H1 (cell line): ENCODE measurements around the gene TMTC2. TPM values are rescaled to one million over a fixed set of nuclear protein-coding genes. Genes with fewer than 3 reads are reported as not detected.
A peak's percentile ranks its signal among the peaks of the same experiment; 100 is the strongest.

Experiments used
- CTCF ChIA-PET: fragments of 300-600 bp; sonication (Branson Sonifier 250); formaldehyde crosslinking; loops from one replicate; lab custom pipeline; 2021; ENCODE audit not compliant: partially characterized antibody; lab: Charles Lee
- POLR2A ChIA-PET: fragments of 300-600 bp; sonication (Branson Sonifier 250); formaldehyde crosslinking; loops from one replicate; lab custom pipeline; 2021; ENCODE audit warnings: inconsistent platforms; ENCODE audit not compliant: partially characterized antibody; lab: Charles Lee
- DNase-seq, 2 experiments: peaks; one replicate each; pipeline versions ENCODE4 v3.0.0 to v3.0.0-alpha.2; 2010 to 2022; ENCODE audit warnings: low spot score in 2 of 2, low read depth in 1 of 2, mixed read lengths in 1 of 2
- FAIRE-seq: peaks from 2 replicates; lab custom pipeline; 2011; peaks lifted over from hg19 to GRCh38; lab: Jason Lieb, UNC
- H2AFZ ChIP-seq: 2 replicates; pipeline ENCODE4 v1.8.1; 2012; ENCODE audit warnings: low read length, inconsistent platforms
- H2AK5ac ChIP-seq: 2 replicates; pipeline ENCODE4 v1.6.1; 2013; ENCODE audit warnings: low read depth, low read length
- H2BK120ac ChIP-seq: replicated peaks from 2 replicates; pipeline ENCODE3; 2013; ENCODE audit warnings: low read depth, low read length, inconsistent platforms
- H2BK12ac ChIP-seq: 2 replicates; pipeline ENCODE4 v1.6.1; 2013; ENCODE audit warnings: low read depth, low read length
- H2BK15ac ChIP-seq: 2 replicates; pipeline ENCODE4 v1.6.1; 2013; ENCODE audit warnings: low read length
- H2BK20ac ChIP-seq: 2 replicates; pipeline ENCODE4 v1.6.1; 2013; ENCODE audit warnings: low read length
- H2BK5ac ChIP-seq: 2 replicates; pipeline ENCODE4 v1.6.1; 2013; ENCODE audit warnings: low read depth, low read length
- H3K14ac ChIP-seq: 2 replicates; pipeline ENCODE4 v1.6.1; 2013; ENCODE audit warnings: inconsistent platforms; ENCODE audit not compliant: insufficient read length
- H3K18ac ChIP-seq: 2 replicates; pipeline ENCODE4 v1.6.1; 2013; ENCODE audit warnings: low read length; ENCODE audit errors: extremely low read depth
- H3K23ac ChIP-seq: 2 replicates; pipeline ENCODE4 v1.6.1; 2013; ENCODE audit warnings: inconsistent platforms; ENCODE audit not compliant: insufficient read length
- H3K23me2 ChIP-seq: 2 replicates; pipeline ENCODE4 v1.6.1; 2013; ENCODE audit warnings: low read depth, low read length
- H3K27ac ChIP-seq: 2 replicates; pipeline ENCODE4 v1.6.1; 2011; ENCODE audit warnings: low read depth, low read length, inconsistent platforms
- H3K27me3 ChIP-seq, 4 experiments: replicated peaks in 1 of 4; 1 replicate in 1 of 4; 2 replicates in 3 of 4; pipeline versions ENCODE4 v1.6.1 to v1.8.1; 2011 to 2013; ENCODE audit warnings: low read length in 3 of 4, mild to moderate bottlenecking in 3 of 4, inconsistent platforms in 2 of 4, mixed read lengths in 2 of 4, moderate library complexity in 1 of 4; ENCODE audit not compliant: control insufficient read depth in 3 of 4, insufficient read depth in 3 of 4; ENCODE audit errors: extremely low read depth in 1 of 4
- H3K36me3 ChIP-seq, 4 experiments: 2 replicates each; pipeline versions ENCODE4 v1.6.1 to v1.8.1; 2011 to 2013; ENCODE audit warnings: mild to moderate bottlenecking in 4 of 4, low read length in 3 of 4, moderate library complexity in 2 of 4, control low read depth in 1 of 4, inconsistent platforms in 1 of 4; ENCODE audit not compliant: insufficient read depth in 4 of 4, control insufficient read depth in 2 of 4
- H3K4ac ChIP-seq: replicated peaks from 2 replicates; pipeline ENCODE3; 2013; ENCODE audit warnings: low read length, low read depth, mixed read lengths, inconsistent platforms; ENCODE audit not compliant: insufficient read length
- H3K4me1 ChIP-seq, 4 experiments: replicated peaks in 1 of 4; 1 replicate in 1 of 4; 2 replicates in 3 of 4; pipeline versions ENCODE4 v1.6.1 to v1.8.1; 2011 to 2013; ENCODE audit warnings: low read length in 3 of 4, inconsistent platforms in 2 of 4, mixed read lengths in 1 of 4; ENCODE audit not compliant: insufficient read depth in 4 of 4, control insufficient read depth in 3 of 4
- H3K4me2 ChIP-seq, 2 experiments: 2 replicates each; pipeline versions ENCODE4 v1.6.1 to v1.8.1; 2011 to 2013; ENCODE audit warnings: low read depth in 2 of 2, low read length in 2 of 2, control low read depth in 1 of 2, inconsistent platforms in 1 of 2, mild to moderate bottlenecking in 1 of 2; ENCODE audit not compliant: insufficient read depth in 1 of 2
- H3K4me3 ChIP-seq, 4 experiments: fragments of 200-600, 300-600 bp in 1 of 4; sonication (generic), shearing (Covaris generic), sonication (Bioruptor Twin) in 1 of 4; 2 replicates each; pipeline versions ENCODE4 v1.5.1 to v1.8.1; 2011 to 2016; ENCODE audit warnings: low read length in 4 of 4, low read depth in 3 of 4, control low read depth in 2 of 4, inconsistent platforms in 2 of 4, mild to moderate bottlenecking in 2 of 4, mixed read lengths in 1 of 4, moderate library complexity in 1 of 4; ENCODE audit not compliant: insufficient read depth in 2 of 4; ENCODE audit errors: extremely low read depth in 1 of 4
- H3K56ac ChIP-seq: replicated peaks from 2 replicates; pipeline ENCODE3; 2013; ENCODE audit warnings: low read depth, mild to moderate bottlenecking, mixed read lengths, low read length, inconsistent platforms; ENCODE audit not compliant: insufficient read length
- H3K79me1 ChIP-seq: 2 replicates; pipeline ENCODE4 v1.6.1; 2013; ENCODE audit warnings: low read depth, low read length, control low read depth
- H3K79me2 ChIP-seq, 2 experiments: 2 replicates each; pipeline versions ENCODE4 v1.6.1 to v1.8.1; 2012 to 2013; ENCODE audit warnings: low read length in 2 of 2, mild to moderate bottlenecking in 2 of 2, inconsistent platforms in 1 of 2; ENCODE audit not compliant: insufficient read depth in 2 of 2, control insufficient read depth in 1 of 2
- H3K9ac ChIP-seq, 4 experiments: replicated peaks in 1 of 4; 1 replicate in 1 of 4; 2 replicates in 3 of 4; pipeline versions ENCODE4 v1.6.1 to v1.8.1; 2011 to 2013; ENCODE audit warnings: low read depth in 3 of 4, low read length in 3 of 4, control low read depth in 2 of 4, mild to moderate bottlenecking in 2 of 4, moderate library complexity in 2 of 4, inconsistent platforms in 1 of 4; ENCODE audit errors: extremely low read depth in 1 of 4
- H3K9me3 ChIP-seq, 2 experiments: 2 replicates each; pipeline versions ENCODE4 v1.6.1 to v1.8.1; 2012 to 2013; ENCODE audit warnings: mild to moderate bottlenecking in 2 of 2, moderate library complexity in 2 of 2, control low read depth in 1 of 2, inconsistent platforms in 1 of 2, low read depth in 1 of 2, low read length in 1 of 2, mixed read lengths in 1 of 2; ENCODE audit not compliant: insufficient read depth in 2 of 2
- H4K20me1 ChIP-seq, 2 experiments: replicated peaks in 1 of 2; 2 replicates each; pipeline versions ENCODE3 to v1.8.1; 2011 to 2013; ENCODE audit warnings: inconsistent platforms in 2 of 2, low read length in 2 of 2, mild to moderate bottlenecking in 1 of 2; ENCODE audit not compliant: insufficient read depth in 2 of 2, control insufficient read depth in 1 of 2
- H4K5ac ChIP-seq: 2 replicates; pipeline ENCODE4 v1.6.1; 2013; ENCODE audit warnings: low read length, low read depth, mixed read lengths, inconsistent platforms; ENCODE audit not compliant: insufficient read length
- H4K8ac ChIP-seq: 2 replicates; pipeline ENCODE4 v1.8.0; 2013; ENCODE audit warnings: mild to moderate bottlenecking, moderate library complexity, low read length, inconsistent platforms; ENCODE audit not compliant: insufficient read depth; ENCODE audit errors: extremely low read depth
- H4K91ac ChIP-seq: replicated peaks from 2 replicates; pipeline ENCODE3; 2013; ENCODE audit warnings: low read length, mixed read lengths, inconsistent platforms; ENCODE audit not compliant: insufficient read length
- CTBP2 ChIP-seq: IDR thresholded peaks from 2 replicates; pipeline ENCODE4 v1.7.0; 2011; ENCODE audit warnings: borderline replicate concordance, mild to moderate bottlenecking, moderate library complexity, mixed read lengths, low read length; ENCODE audit not compliant: insufficient read depth, insufficient read length
- CTCF ChIP-seq, 3 experiments: IDR thresholded peaks; 1 replicate in 2 of 3; 2 replicates in 1 of 3; pipeline versions ENCODE4 v1.5.1 to v1.6.1; 2011; ENCODE audit warnings: low read length in 3 of 3, mild to moderate bottlenecking in 3 of 3, inconsistent platforms in 2 of 3, low read depth in 1 of 3, moderate library complexity in 1 of 3; ENCODE audit not compliant: insufficient read depth in 1 of 3; ENCODE audit errors: control extremely low read depth in 1 of 3
- SP2 ChIP-seq: IDR thresholded peaks from 2 replicates; pipeline ENCODE4 v1.6.1; 2012; ENCODE audit warnings: mild to moderate bottlenecking, low read length, inconsistent platforms
- WGBS, 2 experiments: shearing (Covaris generic) in 1 of 2; methylation state at CpG; one replicate each; pipeline versions ENCODE4 v1.1.6 to v1.1.7; 2013 to 2015; ENCODE audit warnings: low lambda C conversion rate in 2 of 2, mixed read lengths in 2 of 2, inconsistent platforms in 1 of 2, low coverage in 1 of 2, missing lambda C conversion rate in 1 of 2; ENCODE audit not compliant: insufficient replicate concordance in 2 of 2, insufficient coverage in 1 of 2, insufficient read length in 1 of 2; ENCODE audit errors: extremely low coverage in 1 of 2, missing lambda C conversion rate in 1 of 2; 5-methylcytosine and 5-hydroxymethylcytosine counted together
- polyA plus RNA-seq, 7 experiments: library from polyadenylated mRNA; depleted of rRNA in 3 of 7; stranded (reverse) in 5 of 7; unstranded in 2 of 7; fragments of >200 nt in 5 of 7; fragments of 200-250 nt in 2 of 7; gene quantifications; 1 replicate in 5 of 7; 2 replicates in 1 of 7; 4 replicates in 1 of 7; pipeline versions ENCODE4 v1.2.1 to v1.2.3, GENCODE V29; 2011 to 2013; ENCODE audit warnings: missing spikeins in 2 of 7, mixed read lengths in 2 of 7
- total RNA-seq: library from RNA; stranded (reverse); fragmentation: NEBNext Ultra II Directional; extraction: Animal tissue kit (Norgen Biotek cat#: 25700); gene quantifications from 2 replicates; pipeline ENCODE4 v1.2.1, GENCODE V29; 2021

TMTC2 gene
- total and polyA plus RNA-seq, 2 of the 8 experiments (the other 6 are each of a cell fraction or from before 2014, with no cell fraction given): 2.3 to 3.9 TPM

GRCh38 chr12:82688035-82688501 lies 1.4 kb downstream of the TMTC2 start:
- Histone ChIP-seq H3K14ac (no peak overlapping the region), H3K9ac (peak overlapping the region in 2 of 4 experiments; percentile 27 to 32; a peak in 4 of 7 replicates), H3K79me1 (no peaks in the 10 kb centered on the region), H3K4me2 (peak overlapping the region; percentile 85 to 86), H2BK15ac (no peak overlapping the region), H3K18ac (no peak overlapping the region), H3K23me2 (peaks cover 13% of the 10 kb centered on the region), H3K27me3 (0 out of 7 replicates have a peak, but pooled peaks cover 0 to 2% (median 0%) of the 10 kb centered on the region in 4 experiments), H3K9me3 (no peaks in the 10 kb centered on the region), H3K27ac (no peak overlapping the region), H2AFZ (peak overlapping the region; percentile 7), H3K4ac (no peak overlapping the region), H4K8ac (no peak overlapping the region), H3K79me2 (no peaks in the 10 kb centered on the region), H3K23ac (no peak overlapping the region), H3K4me3 (peak overlapping the region; percentile 73 to 94 (median 86)), H2BK20ac (no peak overlapping the region), H3K36me3 (no peaks in the 10 kb centered on the region; a peak in 1 of 8 replicates), H4K91ac (no peak overlapping the region), H4K20me1 (peaks cover 0 to 1% of the 10 kb centered on the region in 2 experiments), H4K5ac (no peak overlapping the region), H2BK12ac (no peak overlapping the region), H2BK5ac (no peak overlapping the region), H3K4me1 (peaks cover 0 to 7% (median 2%) of the 10 kb centered on the region in 4 experiments; a peak in 3 of 7 replicates), H3K56ac (no peak overlapping the region), H2BK120ac (no peak overlapping the region), H2AK5ac (no peak overlapping the region)
- ChIA-PET CTCF (no interaction called here), POLR2A (no interaction called here)
- TF ChIP-seq CTBP2 (no peak), SP2 (no peak), CTCF (IDR thresholded peaks at IDR 0.05; ENCODE audit: control extremely low read depth in 1 of 3, insufficient read depth in 1 of 3, low read depth in 1 of 3, low read length in 3 of 3) (peak in 1 of 3 experiments; percentile 13; a peak in 1 of 4 replicates)
- no peak for DNase-seq
- no peak for FAIRE-seq
- whole genome bisulfite sequencing, 2 experiments: 25% methylated on average over 12 of the region's 12 CpGs; no CpG with 5 or more reads in 1 of the 2 experiments
